T-cell (primary cell): ENCODE data around the gene SMIM35. TPM values are rescaled to one million over a fixed set of nuclear protein-coding genes. Genes with fewer than 3 reads are reported as not detected.

Experiments used
- ATAC-seq, 4 experiments: fragments of 200-7000 bp in 3 of 4; fragments of 150-1000 bp in 1 of 4; cut with Tn5 transposase; replicated peaks in 1 of 4; 1 replicate in 3 of 4; 2 replicates in 1 of 4; pipeline ENCODE4 v1.10.0; 2021; ENCODE audit warnings: moderate library complexity in 3 of 4, mild to moderate bottlenecking in 2 of 4, moderate number of reproducible peaks in 1 of 4
- CTCF ChIA-PET, 2 donors: fragments of 300-600 bp; sonication (Branson Sonifier 250); formaldehyde crosslinking; loops; one replicate each; lab custom pipeline; 2022; ENCODE audit warnings: antibody characterized with exemption in 2 of 2; lab: Charles Lee
- POLR2A ChIA-PET, 2 donors: fragments of 300-600 bp; sonication (Branson Sonifier 250); formaldehyde crosslinking; loops; one replicate each; lab custom pipeline; 2022; ENCODE audit warnings: antibody characterized with exemption in 2 of 2; lab: Charles Lee
- DNase-seq, 35 experiments: peaks; one replicate each; pipeline versions ENCODE4 v3.0.0 to v3.0.0-alpha.2; 2013 to 2023
- H3K27ac ChIP-seq: one replicate; pipeline ENCODE4 v1.5.1; 2013; ENCODE audit warnings: low read length
- H3K27me3 ChIP-seq, 2 experiments: replicated peaks in 1 of 2; 1 replicate in 1 of 2; 2 replicates in 1 of 2; pipeline versions ENCODE4 v1.6.1 to v1.7.0; 2013; ENCODE audit warnings: low read length in 1 of 2, mixed read lengths in 1 of 2; ENCODE audit not compliant: control insufficient read depth in 2 of 2, insufficient read depth in 2 of 2; ENCODE audit errors: extremely low read depth in 1 of 2
- H3K36me3 ChIP-seq, 2 donors: 1 replicate in 1 of 2; 2 replicates in 1 of 2; pipeline versions ENCODE4 v1.6.1 to v1.7.0; 2013; ENCODE audit warnings: low read length in 1 of 2; ENCODE audit not compliant: control insufficient read depth in 2 of 2, insufficient read depth in 1 of 2; ENCODE audit errors: extremely low read depth in 1 of 2
- H3K4me1 ChIP-seq, 2 experiments: 1 replicate in 1 of 2; 2 replicates in 1 of 2; pipeline versions ENCODE4 v1.6.1 to v1.7.0; 2013; ENCODE audit warnings: low read length in 2 of 2, mixed read lengths in 1 of 2; ENCODE audit not compliant: insufficient read depth in 2 of 2, control insufficient read depth in 1 of 2; ENCODE audit errors: extremely low read depth in 1 of 2
- H3K4me3 ChIP-seq, 2 donors: 1 replicate in 1 of 2; 2 replicates in 1 of 2; pipeline versions ENCODE4 v1.5.1 to v1.7.0; 2013; ENCODE audit warnings: mild to moderate bottlenecking in 2 of 2, low read length in 1 of 2, moderate library complexity in 1 of 2; ENCODE audit not compliant: control insufficient read depth in 1 of 2; ENCODE audit errors: extremely low read depth in 1 of 2
- H3K9me3 ChIP-seq: 2 replicates; pipeline ENCODE4 v1.7.0; 2013
- H3K27ac Mint-ChIP-seq, 2 donors: one replicate each; pipeline ENCODE4 v1.8.0; 2020 to 2021; ENCODE audit warnings: mild to moderate bottlenecking in 2 of 2, mixed read lengths in 2 of 2
- H3K27me3 Mint-ChIP-seq, 2 donors: one replicate each; pipeline ENCODE4 v1.8.0; 2021 to 2022; ENCODE audit warnings: mixed read lengths in 2 of 2
- H3K36me3 Mint-ChIP-seq: one replicate; pipeline ENCODE4 v1.8.0; 2021; ENCODE audit warnings: mixed read lengths
- H3K4me1 Mint-ChIP-seq, 3 donors: one replicate each; pipeline ENCODE4 v1.8.0; 2020 to 2022; ENCODE audit warnings: mixed read lengths in 3 of 3, mild to moderate bottlenecking in 1 of 3
- H3K4me3 Mint-ChIP-seq, 3 donors: one replicate each; pipeline ENCODE4 v1.8.0; 2020 to 2022; ENCODE audit warnings: mild to moderate bottlenecking in 3 of 3, mixed read lengths in 3 of 3, moderate library complexity in 3 of 3
- H3K9me3 Mint-ChIP-seq, 3 donors: one replicate each; pipeline ENCODE4 v1.8.0; 2020 to 2022; ENCODE audit warnings: mixed read lengths in 3 of 3
- WGBS: methylation state at CpG from one replicate; pipeline ENCODE4 v1.1.5; 2013; ENCODE audit warnings: missing lambda C conversion rate; ENCODE audit not compliant: insufficient coverage; 5-methylcytosine and 5-hydroxymethylcytosine counted together
- total RNA-seq, 35 experiments: library from RNA in 6 of 35; stranded (reverse) in 6 of 35; fragments of 120-200 nt in 1 of 35; gene quantifications; one replicate each; pipeline versions ENCODE4 v1.2.1 to v1.2.4 and lab custom pipeline; 2013 to 2026

SMIM35 gene
- total RNA-seq, 5 donors from 2014 or later (not counting 1 experiment from before 2014, with no cell fraction given): 0.28 to 1.0 (median 0.36) TPM

- no peaks in the 10 kb centered on the region for H3K36me3 Mint-ChIP-seq
- H3K27me3 Mint-ChIP-seq: peaks cover 10 to 22% of the 10 kb centered on the region in 2 donors
- POLR2A ChIA-PET: interaction anchor here in 1 of 2 donors (0.5 kb wide), 1 partner anchor 470 kb away, joined by 3 read pairs; no protein-coding TSS in a partner anchor
- no peaks in the 10 kb centered on the region for H3K36me3 ChIP-seq
- no peak for ATAC-seq
- peaks cover 0 to 29% of the 10 kb centered on the region in 2 experiments for H3K27me3 ChIP-seq
- no peak overlapping the region for H3K4me3 ChIP-seq
- no peaks in the 10 kb centered on the region for H3K4me1 Mint-ChIP-seq
- no peak overlapping the region for H3K4me3 Mint-ChIP-seq
- no peak overlapping the region for H3K27ac Mint-ChIP-seq
- H3K9me3 Mint-ChIP-seq: no peaks in the 10 kb centered on the region
- CTCF ChIA-PET: interaction anchor here (0.7 to 1.1 kb wide), 2 partner anchors 42 to 996 kb away, joined by 3 read pairs; no protein-coding TSS in a partner anchor
- no peak for DNase-seq
- H3K9me3 ChIP-seq: no peaks in the 10 kb centered on the region
- H3K27ac ChIP-seq: no peak overlapping the region
- no peaks in the 10 kb centered on the region for H3K4me1 ChIP-seq
- 59% methylated on average over 4 of the region's 6 CpGs for WGBS
These were observed 42.9 kb upstream of the SMIM35 start for GRCh38 chr11:118129471-118130172.

DNA sequence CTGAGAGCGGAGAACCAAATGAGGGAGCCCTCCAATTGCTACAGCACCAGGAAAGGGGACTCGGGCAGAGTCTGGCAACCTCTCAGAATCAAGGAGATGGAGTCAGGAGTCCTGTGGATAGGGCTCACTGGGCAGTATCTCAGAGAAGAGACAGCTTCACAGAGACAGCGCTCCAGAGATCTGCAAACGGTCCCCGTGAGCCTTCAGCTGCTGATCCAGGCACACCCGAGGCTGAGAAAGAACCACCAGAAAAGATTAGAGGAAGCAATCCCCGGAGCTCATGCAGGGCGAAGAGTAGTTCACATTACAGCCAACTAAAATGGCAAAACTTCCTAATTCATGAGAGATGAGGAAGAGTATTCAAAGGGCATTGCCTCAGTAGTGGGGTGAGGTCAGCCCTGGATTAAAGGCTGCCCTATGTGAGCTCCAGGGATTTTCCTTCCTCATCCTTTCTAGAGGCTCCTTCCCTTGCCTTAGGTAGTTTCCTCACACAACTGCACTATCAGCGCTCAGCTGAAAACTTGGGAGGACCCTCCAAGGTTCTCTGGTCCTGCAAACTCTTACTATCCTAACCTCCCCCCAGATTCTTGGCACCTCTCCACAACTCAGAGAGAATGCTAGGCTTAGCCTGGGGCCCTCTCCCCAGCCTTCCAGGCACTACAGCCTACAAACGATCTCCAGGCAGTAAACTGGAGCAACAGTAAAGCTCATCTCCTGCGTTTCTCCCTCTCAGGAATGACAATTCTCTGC, 42.1 kb upstream of the SMIM35 start:
- POLR2A ChIA-PET: no interaction called here
- Mint-ChIP-seq H3K27me3 (peaks cover 10 to 15% of the 10 kb centered on the region in 2 donors), H3K9me3 (no peaks in the 10 kb centered on the region), H3K27ac (no peak overlapping the region), H3K4me3 (no peak overlapping the region), H3K36me3 (no peaks in the 10 kb centered on the region), H3K4me1 (no peaks in the 10 kb centered on the region)
- Histone ChIP-seq H3K27ac (no peak overlapping the region), H3K4me3 (no peak overlapping the region), H3K36me3 (no peaks in the 10 kb centered on the region), H3K27me3 (peaks cover 0 to 26% of the 10 kb centered on the region in 2 experiments), H3K4me1 (no peaks in the 10 kb centered on the region), H3K9me3 (no peaks in the 10 kb centered on the region)
- ATAC-seq: no peak
- 85% methylated on average over 7 of the region's 11 CpGs for WGBS
- no peak for DNase-seq
- CTCF ChIA-PET: interaction anchor here in 1 of 2 donors (1.1 kb wide), 1 partner anchor 42 kb away, joined by 3 read pairs; no protein-coding TSS in a partner anchor

- Mint-ChIP-seq H3K36me3 (no peaks in the 10 kb centered on the region), H3K27ac (no peak overlapping the region), H3K27me3 (peaks cover 10 to 13% of the 10 kb centered on the region in 2 donors), H3K9me3 (no peaks in the 10 kb centered on the region), H3K4me3 (no peak overlapping the region), H3K4me1 (no peaks in the 10 kb centered on the region)
- no peak overlapping the region for H3K27ac ChIP-seq
- no peaks in the 10 kb centered on the region for H3K36me3 ChIP-seq
- no peaks in the 10 kb centered on the region for H3K9me3 ChIP-seq
- ATAC-seq: no peak
- H3K4me3 ChIP-seq: no peak overlapping the region
- ChIA-PET POLR2A (no interaction called here), CTCF (interaction anchor here in 1 of 2 donors (1.1 kb wide), 1 partner anchor 43 kb away, joined by 3 read pairs; no protein-coding TSS in a partner anchor)
- no peaks in the 10 kb centered on the region for H3K4me1 ChIP-seq
- no peak for DNase-seq
- peaks cover 0 to 20% of the 10 kb centered on the region in 2 experiments for H3K27me3 ChIP-seq
- 73% methylated on average over 2 of the region's 4 CpGs for WGBS
These were observed 41.5 kb upstream of the SMIM35 start for GRCh38 chr11:118128310-118128709.

- Histone ChIP-seq H3K27ac (no peak overlapping the region), H3K27me3 (peaks cover 0 to 19% of the 10 kb centered on the region in 2 experiments), H3K36me3 (no peaks in the 10 kb centered on the region), H3K4me1 (no peaks in the 10 kb centered on the region), H3K9me3 (no peaks in the 10 kb centered on the region), H3K4me3 (no peak overlapping the region)
- POLR2A ChIA-PET: no interaction called here
- CTCF ChIA-PET: interaction anchor here in 1 of 2 donors (0.6 kb wide), 2 partner anchors 18 to 169 kb away, joined by 3 read pairs; no protein-coding TSS in a partner anchor
- no peak for ATAC-seq
- Mint-ChIP-seq H3K4me1 (no peaks in the 10 kb centered on the region), H3K27me3 (peaks cover 10% of the 10 kb centered on the region in 2 donors), H3K9me3 (no peaks in the 10 kb centered on the region), H3K27ac (no peak overlapping the region), H3K36me3 (no peaks in the 10 kb centered on the region), H3K4me3 (no peak overlapping the region)
- WGBS: 72% methylated on average over 6 of the region's 7 CpGs
- no peak for DNase-seq
These were observed 39.5 kb upstream of the SMIM35 start for GRCh38 chr11:118126082-118126838.

DNA sequence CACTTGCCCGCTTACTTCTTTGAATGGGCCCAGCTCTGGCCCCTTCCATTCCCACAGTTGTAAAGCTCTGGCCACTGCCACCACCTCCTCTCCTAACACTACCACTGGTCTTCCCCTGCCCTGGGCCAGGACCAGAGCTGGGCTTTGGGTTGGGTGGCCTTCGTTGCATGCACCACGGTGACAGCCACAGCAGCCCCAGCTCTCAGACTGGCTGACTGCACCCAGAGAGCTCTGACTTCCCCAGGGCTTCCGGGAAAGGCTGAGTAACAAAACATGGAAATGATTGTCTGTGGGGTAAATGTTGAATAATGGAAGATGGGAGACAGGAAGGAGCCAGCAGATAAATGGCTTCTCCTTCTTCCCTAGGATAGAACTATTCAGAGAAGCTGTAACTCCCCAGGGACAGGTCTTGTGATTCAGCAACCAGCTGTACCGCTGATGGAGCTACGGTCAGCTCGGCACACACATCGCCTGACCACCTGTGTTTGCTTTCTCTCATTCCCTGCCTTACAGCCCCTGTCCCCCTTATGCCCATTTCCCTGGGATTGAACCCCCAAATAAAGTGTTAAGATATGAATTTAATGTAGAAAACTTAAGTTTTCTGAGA, 38.3 kb upstream of the SMIM35 start:
- Mint-ChIP-seq H3K36me3 (peaks cover 3% of the 10 kb centered on the region), H3K27ac (no peak overlapping the region), H3K4me1 (no peaks in the 10 kb centered on the region), H3K27me3 (peaks cover 10 to 14% of the 10 kb centered on the region in 2 donors), H3K9me3 (peaks cover 0 to 6% (median 0%) of the 10 kb centered on the region in 3 donors), H3K4me3 (no peak overlapping the region)
- H3K4me3 ChIP-seq: no peak overlapping the region
- H3K27me3 ChIP-seq: peaks cover 0 to 19% of the 10 kb centered on the region in 2 experiments
- ATAC-seq (no peak), DNase-seq (no peak)
- CTCF ChIA-PET: no interaction called here
- 79% methylated on average over 3 of the region's 8 CpGs for WGBS
- no peaks in the 10 kb centered on the region for H3K9me3 ChIP-seq
- no peak overlapping the region for H3K27ac ChIP-seq
- POLR2A ChIA-PET: no interaction called here
- no peaks in the 10 kb centered on the region for H3K36me3 ChIP-seq
- H3K4me1 ChIP-seq: no peaks in the 10 kb centered on the region
